HG02610 (cell line): ENCODE results near the gene UNC5CL.
"Not testable (repeated sequence)": the region's sequence is repeated elsewhere in the genome, so short reads cannot be mapped to it uniquely, and the experiment has no call there.

Experiments used
- ATAC-seq: cut with Tn5 transposase; IDR thresholded peaks from one replicate; pipeline ENCODE4 v1.9.1; 2021; ENCODE audit warnings: mild to moderate bottlenecking, moderate library complexity; ENCODE audit not compliant: unreplicated experiment

The UNC5CL gene

GRCh38 chr6:41011673-41012072, 27.3 kb downstream of the UNC5CL start:
- ATAC-seq: no peak

GRCh38 chr6:41009669-41010068, 29.4 kb downstream of the UNC5CL start:
- ATAC-seq: no peak

- no peak for ATAC-seq
Measured at GRCh38 chr6:41008011-41008410, 31.0 kb downstream of the UNC5CL start.

- not testable (repeated sequence) for ATAC-seq
Measured at GRCh38 chr6:41006980-41007379, 32.0 kb downstream of the UNC5CL start.

GRCh38 chr6:41006217-41006616, 32.8 kb downstream of the UNC5CL start:
- ATAC-seq: peak; percentile 51

- ATAC-seq: no peak
Measured at GRCh38 chr6:41002168-41002567, 36.9 kb downstream of the UNC5CL start.

GRCh38 chr6:41000248-41000647, 38.8 kb downstream of the UNC5CL start:
- ATAC-seq: no peak

- no peak for ATAC-seq
Measured at GRCh38 chr6:40999569-40999968, 39.5 kb downstream of the UNC5CL start.

- ATAC-seq: no peak
Measured at GRCh38 chr6:40998661-40999060, 40.4 kb downstream of the UNC5CL start.

- ATAC-seq: no peak
Measured at GRCh38 chr6:40997234-40997957, 41.6 kb downstream of the UNC5CL start.

- no peak for ATAC-seq
Measured at GRCh38 chr6:40996591-40997233, 42.3 kb downstream of the UNC5CL start.

- ATAC-seq: no peak
Measured at GRCh38 chr6:40992746-40993145, 46.3 kb downstream of the UNC5CL start.

- no peak for ATAC-seq
Measured at GRCh38 chr6:40990301-40990700, 48.7 kb downstream of the UNC5CL start.

GRCh38 chr6:40989204-40990169, 49.5 kb downstream of the UNC5CL start:
- no peak for ATAC-seq

GRCh38 chr6:40988634-40989033, 50.4 kb downstream of the UNC5CL start:
- ATAC-seq: no peak

- ATAC-seq: no peak
Measured at GRCh38 chr6:40986921-40987819, 51.9 kb downstream of the UNC5CL start.

- no peak for ATAC-seq
Measured at GRCh38 chr6:40986364-40986763, 52.7 kb downstream of the UNC5CL start.

GRCh38 chr6:40983752-40984151, 55.3 kb downstream of the UNC5CL start:
- ATAC-seq: no peak

- ATAC-seq: no peak
Measured at GRCh38 chr6:40982917-40983316, 56.1 kb downstream of the UNC5CL start.

GRCh38 chr6:40978687-40979289, 60.2 kb downstream of the UNC5CL start:
- no peak for ATAC-seq
